KOPT-K1 (cell line): ENCODE results near the gene ACTA1.
"Not testable (repeated sequence)": the region's sequence is repeated elsewhere in the genome, so short reads cannot be mapped to it uniquely, and the experiment has no call there.

Source experiments
- H3K27ac ChIP-seq: fragments of 200-600 bp; sonication (generic); 2 replicates; pipeline ENCODE4 v1.5.1; 2016; ENCODE audit warnings: antibody characterized with exemption, mild to moderate bottlenecking, low read depth, low read length; ENCODE audit not compliant: poor library complexity, severe bottlenecking
- H3K36me3 ChIP-seq: fragments of 200-600 bp; sonication (generic); 2 replicates; pipeline ENCODE4 v1.5.1; 2017; ENCODE audit warnings: antibody characterized with exemption, mild to moderate bottlenecking, low read length, moderate library complexity; ENCODE audit not compliant: insufficient read depth
- H3K9me3 ChIP-seq: fragments of 200-600 bp; sonication (generic); 2 replicates; pipeline ENCODE4 v1.5.1; 2017; ENCODE audit warnings: antibody characterized with exemption, low read length, mild to moderate bottlenecking; ENCODE audit not compliant: insufficient read depth, poor library complexity, severe bottlenecking

The ACTA1 gene

GRCh38 chr1:229407206-229408026, 26.5 kb downstream of the ACTA1 start:
- H3K27ac ChIP-seq: no peak overlapping the region
- H3K36me3 ChIP-seq: no peaks in the 10 kb centered on the region
- H3K9me3 ChIP-seq: no peaks in the 10 kb centered on the region

GRCh38 chr1:229406798-229407197, 27.1 kb downstream of the ACTA1 start:
- no peaks in the 10 kb centered on the region for H3K9me3 ChIP-seq
- no peak overlapping the region for H3K27ac ChIP-seq
- H3K36me3 ChIP-seq: no peaks in the 10 kb centered on the region

DNA sequence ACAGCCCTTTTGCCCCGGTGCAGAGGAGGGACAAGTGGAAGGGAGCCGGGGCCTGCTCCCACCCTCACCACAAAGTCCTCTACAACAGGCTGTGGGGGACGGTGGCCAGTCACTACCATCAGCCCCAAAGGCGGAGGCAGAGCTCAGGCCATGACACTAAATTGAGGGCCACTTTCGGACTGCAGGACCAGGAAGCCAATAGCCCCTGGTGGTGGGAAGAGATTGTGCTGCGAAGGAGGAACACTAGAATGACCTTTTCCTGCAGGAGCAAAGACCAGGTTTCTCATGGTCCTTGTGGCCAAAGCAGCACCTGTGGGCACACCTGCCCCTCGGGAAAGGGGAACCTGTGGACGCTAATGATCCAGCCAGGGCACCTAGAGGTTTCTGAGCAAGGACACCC, 30.3 kb downstream of the ACTA1 start:
- H3K36me3 ChIP-seq: no peaks in the 10 kb centered on the region
- H3K27ac ChIP-seq: no peak overlapping the region
- H3K9me3 ChIP-seq: no peaks in the 10 kb centered on the region

- Histone ChIP-seq H3K27ac (no peak overlapping the region), H3K36me3 (no peaks in the 10 kb centered on the region), H3K9me3 (no peaks in the 10 kb centered on the region)
Observed at GRCh38 chr1:229402993-229403392, 30.9 kb downstream of the ACTA1 start.

- not testable (repeated sequence) for H3K27ac ChIP-seq, H3K36me3 ChIP-seq, H3K9me3 ChIP-seq
Observed at GRCh38 chr1:229402329-229402728, 31.6 kb downstream of the ACTA1 start.

DNA sequence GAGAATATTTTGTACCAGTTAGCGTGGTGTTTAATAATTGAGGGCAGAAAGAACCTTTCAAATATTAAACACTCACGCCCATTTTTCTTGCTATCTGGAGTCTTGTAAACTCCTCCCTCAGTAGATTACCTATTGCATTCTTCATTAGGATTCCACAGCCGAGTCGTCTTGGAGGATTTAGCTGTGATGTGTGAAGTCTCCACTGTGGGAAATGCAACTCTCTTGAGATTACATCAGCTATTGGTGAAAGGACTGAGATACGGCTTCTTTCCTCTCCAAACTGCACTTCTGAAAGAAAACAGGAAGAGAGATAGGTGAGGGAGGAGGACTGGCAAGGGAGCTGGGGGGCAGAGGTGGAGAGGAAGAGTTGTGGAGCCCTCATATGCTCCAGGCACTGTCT, 36.1 kb downstream of the ACTA1 start:
- Histone ChIP-seq H3K27ac (no peak overlapping the region), H3K36me3 (no peaks in the 10 kb centered on the region), H3K9me3 (no peaks in the 10 kb centered on the region)

DNA sequence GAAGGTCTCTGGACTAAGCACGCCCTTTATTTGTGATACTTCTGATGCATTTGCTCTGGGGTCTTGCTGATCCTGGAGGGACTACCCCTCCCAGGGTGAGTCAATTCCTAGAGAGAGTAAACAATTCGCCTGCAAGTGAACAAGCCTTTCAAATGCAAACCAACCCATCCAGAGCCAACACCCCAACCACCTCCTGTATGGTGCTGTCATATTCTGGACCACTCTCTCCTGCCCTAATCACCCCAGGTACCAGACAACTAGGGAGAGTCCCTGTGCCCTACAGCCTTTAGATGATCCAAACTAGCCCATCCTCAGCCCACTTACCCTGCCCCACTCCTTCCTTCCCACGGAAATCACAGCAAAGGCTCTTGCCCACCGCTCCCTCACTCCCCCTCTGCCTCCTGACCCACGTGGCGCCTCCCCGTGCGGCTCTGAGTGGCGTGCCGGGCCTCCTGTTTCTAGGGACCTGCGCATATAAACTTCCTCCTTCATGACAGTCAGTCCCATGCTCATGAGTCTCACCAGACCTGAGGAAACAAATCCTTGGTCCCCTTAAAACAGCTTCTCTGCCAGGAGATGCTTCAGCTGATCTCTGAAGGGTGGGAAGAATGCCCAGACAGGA, 37.2 kb downstream of the ACTA1 start:
- Histone ChIP-seq H3K9me3 (no peaks in the 10 kb centered on the region), H3K36me3 (no peaks in the 10 kb centered on the region), H3K27ac (no peak overlapping the region)

DNA sequence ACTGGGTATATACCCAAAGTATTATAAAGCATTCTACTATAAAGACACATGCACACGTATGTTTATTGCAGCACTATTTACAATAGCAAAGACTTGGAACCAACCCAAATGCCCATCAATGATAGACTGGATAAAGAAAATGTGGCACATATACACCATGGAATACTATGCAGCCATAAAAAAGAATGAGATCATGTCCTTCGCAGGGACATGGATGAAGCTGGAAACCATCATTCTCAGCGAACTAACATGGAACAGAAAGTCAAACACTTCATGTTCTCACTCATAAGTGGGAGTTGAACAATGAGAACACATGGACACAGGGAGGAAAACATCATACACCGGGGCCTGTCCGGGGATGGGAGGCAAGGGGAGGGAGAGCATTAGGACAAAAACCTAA, 39.4 kb downstream of the ACTA1 start:
- H3K27ac ChIP-seq, H3K36me3 ChIP-seq, H3K9me3 ChIP-seq: not testable (repeated sequence)

DNA sequence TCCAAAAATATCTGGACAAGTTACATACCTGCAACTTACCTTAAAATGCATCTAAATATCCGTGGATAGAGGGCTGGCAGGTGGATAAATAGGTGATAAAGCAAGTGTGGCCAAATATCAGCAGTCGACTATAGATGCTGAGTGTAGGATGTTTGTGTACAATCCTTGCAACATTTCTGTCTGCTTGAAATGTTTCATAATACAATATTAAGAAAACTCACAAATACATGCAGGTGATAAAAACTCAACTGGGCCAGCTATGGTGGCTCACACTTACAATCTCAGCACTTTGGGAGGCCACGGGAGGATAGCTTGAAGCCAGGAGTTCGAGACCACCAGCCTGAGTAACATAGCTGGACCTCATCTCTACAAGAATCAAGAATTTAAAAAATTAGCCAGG, 41.0 kb downstream of the ACTA1 start:
- Histone ChIP-seq H3K27ac (no peak overlapping the region), H3K9me3 (no peaks in the 10 kb centered on the region), H3K36me3 (no peaks in the 10 kb centered on the region)

DNA sequence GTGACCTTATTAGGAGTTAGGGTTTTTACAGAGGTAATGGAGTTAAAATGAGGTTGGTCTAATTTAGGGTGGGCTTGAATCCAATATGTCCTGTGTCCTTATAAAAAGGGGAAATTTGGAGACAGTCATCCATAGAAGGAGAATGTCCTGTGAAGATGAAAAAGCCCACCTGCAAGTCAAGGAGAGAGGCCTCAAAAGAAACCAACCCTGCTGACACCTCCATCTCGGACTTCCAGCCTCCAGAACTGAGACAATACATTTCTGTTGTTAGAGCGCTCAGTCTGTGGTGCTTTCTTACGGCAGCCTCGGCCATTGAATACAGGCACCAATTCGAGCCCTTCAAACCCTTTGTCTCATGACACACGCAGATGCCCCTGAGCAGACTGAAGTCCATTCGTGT, 43.8 kb downstream of the ACTA1 start:
- H3K9me3 ChIP-seq: no peaks in the 10 kb centered on the region
- no peak overlapping the region for H3K27ac ChIP-seq
- H3K36me3 ChIP-seq: no peaks in the 10 kb centered on the region

- H3K36me3 ChIP-seq: no peaks in the 10 kb centered on the region
- H3K9me3 ChIP-seq: no peaks in the 10 kb centered on the region
- H3K27ac ChIP-seq: no peak overlapping the region
Observed at GRCh38 chr1:229388897-229389580, 44.9 kb downstream of the ACTA1 start.

- Histone ChIP-seq H3K9me3 (no peaks in the 10 kb centered on the region), H3K36me3 (no peaks in the 10 kb centered on the region), H3K27ac (no peak overlapping the region)
Observed at GRCh38 chr1:229385853-229386456, 47.9 kb downstream of the ACTA1 start.

GRCh38 chr1:229384822-229385221, 49.1 kb downstream of the ACTA1 start:
- Histone ChIP-seq H3K27ac (no peak overlapping the region), H3K9me3 (no peaks in the 10 kb centered on the region), H3K36me3 (no peaks in the 10 kb centered on the region)

DNA sequence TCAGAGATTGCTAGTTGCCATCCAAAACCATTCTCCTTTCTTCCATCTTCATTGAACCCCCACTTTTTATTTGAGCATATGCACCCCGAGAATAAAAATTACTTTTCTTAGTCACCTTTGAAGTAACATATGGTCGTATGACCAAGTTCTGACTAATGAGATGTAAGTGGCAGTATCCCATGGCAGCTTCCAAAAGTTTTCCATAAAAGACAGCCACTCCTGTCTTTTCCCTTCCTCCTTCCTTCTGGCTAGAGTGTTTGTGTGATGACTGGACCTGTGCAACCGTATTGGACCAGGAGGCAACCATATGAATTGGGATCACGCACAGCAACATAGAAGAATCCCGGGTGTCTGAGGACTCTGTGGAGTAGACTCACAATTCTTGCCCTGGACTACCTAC, 49.9 kb downstream of the ACTA1 start:
- no peaks in the 10 kb centered on the region for H3K9me3 ChIP-seq
- H3K36me3 ChIP-seq: no peaks in the 10 kb centered on the region
- no peak overlapping the region for H3K27ac ChIP-seq

GRCh38 chr1:229383188-229383587, 50.7 kb downstream of the ACTA1 start:
- Histone ChIP-seq H3K27ac (no peak overlapping the region), H3K36me3 (no peaks in the 10 kb centered on the region), H3K9me3 (no peaks in the 10 kb centered on the region)
